ENCODE data around the gene MED22.

DNA sequence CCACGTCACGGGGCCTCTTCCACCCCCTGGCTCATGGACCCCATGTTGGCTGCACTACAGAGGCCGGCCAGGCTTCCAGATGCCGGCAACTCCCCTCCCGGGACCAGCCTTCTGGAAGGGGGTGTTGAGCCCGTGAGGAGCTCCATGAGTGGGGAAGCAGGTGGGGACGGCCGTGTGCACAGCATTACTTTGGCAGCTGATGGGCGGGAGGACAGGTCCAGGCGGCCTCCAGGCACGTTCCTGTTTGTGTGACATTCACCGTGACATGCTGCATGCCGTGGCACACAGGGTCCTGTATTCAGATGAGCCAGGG is 43.8 kb downstream of the MED22 start:
- TF ChIP-seq, protein P1, sequence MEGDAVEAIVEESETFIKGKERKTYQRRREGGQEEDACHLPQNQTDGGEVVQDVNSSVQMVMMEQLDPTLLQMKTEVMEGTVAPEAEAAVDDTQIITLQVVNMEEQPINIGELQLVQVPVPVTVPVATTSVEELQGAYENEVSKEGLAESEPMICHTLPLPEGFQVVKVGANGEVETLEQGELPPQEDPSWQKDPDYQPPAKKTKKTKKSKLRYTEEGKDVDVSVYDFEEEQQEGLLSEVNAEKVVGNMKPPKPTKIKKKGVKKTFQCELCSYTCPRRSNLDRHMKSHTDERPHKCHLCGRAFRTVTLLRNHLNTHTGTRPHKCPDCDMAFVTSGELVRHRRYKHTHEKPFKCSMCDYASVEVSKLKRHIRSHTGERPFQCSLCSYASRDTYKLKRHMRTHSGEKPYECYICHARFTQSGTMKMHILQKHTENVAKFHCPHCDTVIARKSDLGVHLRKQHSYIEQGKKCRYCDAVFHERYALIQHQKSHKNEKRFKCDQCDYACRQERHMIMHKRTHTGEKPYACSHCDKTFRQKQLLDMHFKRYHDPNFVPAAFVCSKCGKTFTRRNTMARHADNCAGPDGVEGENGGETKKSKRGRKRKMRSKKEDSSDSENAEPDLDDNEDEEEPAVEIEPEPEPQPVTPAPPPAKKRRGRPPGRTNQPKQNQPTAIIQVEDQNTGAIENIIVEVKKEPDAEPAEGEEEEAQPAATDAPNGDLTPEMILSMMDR (IDR thresholded peaks at IDR 0.05), result no peak
- TF ChIP-seq EZH2 (IDR thresholded peaks at IDR 0.05), result no peak

All from neural progenitor cell (in vitro differentiated cells).